ENCODE measurements around the gene REXO4.
"Not testable (repeated sequence)": the region's sequence is repeated elsewhere in the genome, so short reads cannot be mapped to it uniquely, and the experiment has no call there.

Gene REXO4

GRCh38 chr9:133394687-133395271 is 23.0 kb downstream of the REXO4 start:
- no peak overlapping the region for H3K4me3 ChIP-seq (ENCODE audit: low read length)
- DNase-seq (ENCODE audit: low read depth, low spot score) = no peak

GRCh38 chr9:133393399-133393798 is 24.4 kb downstream of the REXO4 start:
- DNase-seq (ENCODE audit: low read depth, low spot score) = no peak
- no peak overlapping the region for H3K4me3 ChIP-seq (ENCODE audit: low read length)

DNA sequence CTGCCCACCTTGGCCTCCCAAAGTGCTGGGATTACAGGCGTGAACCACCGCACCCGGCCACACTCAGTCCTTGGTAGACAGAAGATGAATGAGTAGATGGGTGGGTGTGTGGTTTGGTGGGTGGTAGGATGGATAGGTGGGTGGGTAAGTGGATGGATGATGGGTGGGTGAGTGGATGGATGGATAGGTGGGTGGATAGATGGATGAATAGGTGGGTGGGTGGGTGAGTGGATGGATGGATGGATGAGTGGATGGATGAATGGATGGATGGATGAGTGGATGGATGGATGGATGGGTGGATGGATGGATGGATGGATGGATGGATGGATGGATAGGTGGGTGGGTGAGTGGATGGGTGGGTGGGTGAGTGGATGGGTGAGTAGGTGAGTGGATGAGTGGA is 25.5 kb downstream of the REXO4 start:
- H3K4me3 ChIP-seq (ENCODE audit: low read length); DNase-seq (ENCODE audit: low read depth, low spot score): not testable (repeated sequence)

- DNase-seq (ENCODE audit: low read depth, low spot score); H3K4me3 ChIP-seq (ENCODE audit: low read length): not testable (repeated sequence)
Observed at GRCh38 chr9:133391449-133391848, 26.4 kb downstream of the REXO4 start.

DNA sequence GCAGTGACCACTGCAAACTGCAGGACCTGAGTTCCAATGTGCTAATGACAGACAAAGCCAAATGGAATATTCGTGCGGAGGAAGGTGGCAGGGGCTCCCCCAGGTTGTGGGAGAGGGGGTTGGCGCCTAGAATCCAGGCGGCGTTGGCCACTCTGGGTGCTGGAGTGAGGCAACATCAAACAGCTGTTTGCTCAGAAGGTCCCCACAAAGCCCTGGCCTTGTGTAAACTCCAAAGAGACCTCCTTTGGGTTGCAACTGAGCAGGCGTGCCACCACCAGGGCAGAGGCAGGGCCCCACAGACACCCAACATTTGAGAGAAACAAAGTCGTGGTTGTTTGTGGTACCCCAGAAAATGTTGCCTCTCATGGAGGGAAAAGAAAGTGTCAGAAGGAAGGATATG is 27.1 kb downstream of the REXO4 start:
- no peak for DNase-seq (ENCODE audit: low read depth, low spot score)
- H3K4me3 ChIP-seq (ENCODE audit: low read length) = no peak overlapping the region

GRCh38 chr9:133389562-133389961 is 28.2 kb downstream of the REXO4 start:
- DNase-seq (ENCODE audit: low read depth, low spot score) = no peak

GRCh38 chr9:133389025-133389557 is 28.7 kb downstream of the REXO4 start:
- no peak overlapping the region for H3K4me3 ChIP-seq (ENCODE audit: low read length)
- DNase-seq (ENCODE audit: low read depth, low spot score) = no peak

More at GRCh38 chr9:133389562-133389961, 28.2 kb downstream of the REXO4 start:
- no peak overlapping the region for H3K4me3 ChIP-seq (ENCODE audit: low read length)

DNA sequence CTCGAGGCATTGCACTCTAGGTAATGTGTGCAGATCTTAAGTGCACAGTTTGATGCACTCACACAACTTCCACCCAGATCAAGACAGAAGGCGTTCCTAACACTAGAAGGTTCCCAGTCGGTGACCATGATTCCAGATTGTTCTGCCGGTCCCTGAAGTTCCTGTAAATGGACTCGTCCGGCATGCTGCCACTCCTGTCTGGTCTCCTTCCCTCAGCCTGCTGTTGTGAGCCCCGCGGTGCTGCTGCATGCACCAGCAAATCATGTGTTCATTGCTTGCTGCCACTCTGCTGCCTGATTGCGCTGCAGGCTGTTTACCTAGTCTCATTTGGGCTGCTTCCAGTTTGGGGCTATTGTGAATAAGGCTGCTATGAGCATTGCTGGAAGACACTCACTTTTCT is 30.1 kb downstream of the REXO4 start:
- DNase-seq (ENCODE audit: low read depth, low spot score) = no peak
- no peak overlapping the region for H3K4me3 ChIP-seq (ENCODE audit: low read length)

GRCh38 chr9:133386338-133386737 is 31.5 kb downstream of the REXO4 start:
- DNase-seq (ENCODE audit: low read depth, low spot score) = no peak
- H3K4me3 ChIP-seq (ENCODE audit: low read length) = no peak overlapping the region

- H3K4me3 ChIP-seq (ENCODE audit: low read length) = no peak overlapping the region
- no peak for DNase-seq (ENCODE audit: low read depth, low spot score)
Observed at GRCh38 chr9:133385452-133385851, 32.4 kb downstream of the REXO4 start.

DNA sequence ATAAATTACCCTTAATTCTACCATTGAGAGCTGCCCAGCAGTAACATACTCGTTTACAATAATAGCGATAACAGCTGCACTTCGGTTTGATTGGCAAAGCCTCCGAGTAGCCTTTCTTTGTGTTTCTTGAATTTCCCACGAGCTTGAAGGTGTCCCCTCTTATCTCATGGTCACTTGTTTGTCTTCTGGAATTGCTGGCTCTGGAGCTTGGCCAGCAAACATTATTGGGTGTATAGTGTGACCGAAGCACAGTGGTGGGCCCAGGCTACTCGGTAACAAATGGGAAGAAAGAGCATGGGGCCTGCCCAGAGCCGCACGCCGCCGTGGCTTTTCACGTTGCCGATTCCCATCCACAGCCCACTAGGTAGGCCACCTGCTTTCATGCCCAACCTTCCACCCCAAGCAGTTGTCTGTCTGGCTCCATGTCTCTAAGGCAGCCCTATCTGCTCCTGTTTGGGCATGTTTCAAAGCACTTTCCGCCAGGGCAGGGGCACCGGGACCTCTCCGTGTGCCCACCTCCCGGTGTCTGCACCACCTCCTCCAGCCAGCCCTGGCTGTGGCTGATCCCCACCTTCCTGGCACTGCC is 33.0 kb downstream of the REXO4 start:
- no peak for DNase-seq (ENCODE audit: low read depth, low spot score)
- H3K4me3 ChIP-seq (ENCODE audit: low read length) = no peak overlapping the region

- H3K4me3 ChIP-seq (ENCODE audit: low read length) = no peak overlapping the region
- no peak for DNase-seq (ENCODE audit: low read depth, low spot score)
Observed at GRCh38 chr9:133383438-133383837, 34.4 kb downstream of the REXO4 start.

DNA sequence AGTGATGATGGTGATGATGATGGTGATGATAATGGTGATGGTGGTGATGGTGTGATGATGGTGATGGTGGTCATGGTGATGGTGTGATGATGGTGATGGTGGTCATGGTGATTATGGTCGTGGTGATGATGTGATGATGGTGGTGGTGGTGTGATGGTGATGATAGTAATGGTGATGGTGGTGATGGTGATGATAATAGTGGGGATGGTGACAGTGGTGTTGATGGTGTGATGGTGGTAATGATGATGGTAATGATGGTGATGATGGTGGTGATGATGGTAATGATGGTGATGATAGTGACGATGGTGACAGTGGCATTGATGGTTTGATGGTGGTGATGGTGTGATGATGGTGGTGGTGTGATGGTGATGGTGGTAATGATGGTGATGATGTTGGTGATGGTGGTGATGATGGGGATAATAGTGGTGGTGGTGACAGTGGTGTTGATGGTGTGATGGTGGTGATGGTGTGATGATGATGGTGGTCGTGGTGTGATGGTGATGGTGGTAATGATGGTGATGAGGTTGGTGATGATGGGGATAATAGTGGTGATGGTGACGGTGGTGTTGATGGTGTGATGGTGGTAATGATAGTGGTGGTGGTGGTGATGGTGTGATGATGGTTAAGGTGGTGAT is 35.2 kb downstream of the REXO4 start:
- DNase-seq (ENCODE audit: low read depth, low spot score) = no peak
- H3K4me3 ChIP-seq (ENCODE audit: low read length) = no peak overlapping the region

- no peak overlapping the region for H3K4me3 ChIP-seq (ENCODE audit: low read length)
- no peak for DNase-seq (ENCODE audit: low read depth, low spot score)
Observed at GRCh38 chr9:133380734-133381133, 37.1 kb downstream of the REXO4 start.

GRCh38 chr9:133379153-133380086 is 38.4 kb downstream of the REXO4 start:
- DNase-seq (ENCODE audit: low read depth, low spot score) = no peak
- H3K4me3 ChIP-seq (ENCODE audit: low read length) = no peak overlapping the region

- no peak for DNase-seq (ENCODE audit: low read depth, low spot score)
- no peak overlapping the region for H3K4me3 ChIP-seq (ENCODE audit: low read length)
Observed at GRCh38 chr9:133378408-133378962, 39.3 kb downstream of the REXO4 start.

- H3K4me3 ChIP-seq (ENCODE audit: low read length) = no peak overlapping the region
- DNase-seq (ENCODE audit: low read depth, low spot score) = no peak
Observed at GRCh38 chr9:133377721-133378216, 40.0 kb downstream of the REXO4 start.

- not testable (repeated sequence) for H3K4me3 ChIP-seq (ENCODE audit: low read length)
Observed at GRCh38 chr9:133377280-133377679, 40.5 kb downstream of the REXO4 start.

More at GRCh38 chr9:133377280-133377679, 40.5 kb downstream of the REXO4 start:
- DNase-seq (ENCODE audit: low read depth, low spot score) = not testable (repeated sequence)
